SK-N-MC (cell line): Measurements from ENCODE around the gene PCDH12.

Source experiments
- EZH2 ChIP-seq: fragments of 200-600 bp; sonication (generic); IDR thresholded peaks from one replicate; pipeline ENCODE4 v1.6.1; 2017; ENCODE audit warnings: antibody characterized with exemption
- FOXP2 ChIP-seq: optimal IDR thresholded peaks from 2 replicates; pipeline ENCODE3; 2011; ENCODE audit warnings: mild to moderate bottlenecking, moderate library complexity; ENCODE audit not compliant: insufficient read depth; ENCODE audit errors: extremely low read length, control extremely low read depth
- POLR2AphosphoS5 ChIP-seq: IDR thresholded peaks from 2 replicates; pipeline ENCODE4 v1.6.1; 2012; ENCODE audit warnings: mild to moderate bottlenecking, low read depth, low read length, borderline replicate concordance

- no peak for TF ChIP-seq EZH2
- no peak for TF ChIP-seq POLR2AphosphoS5
- TF ChIP-seq FOXP2: no peak
Measured at GRCh38 chr5:141963701-141964100, 5.7 kb upstream of the PCDH12 start.
